CD4-positive, alpha-beta T cell treated with Interleukin-1 beta for 1 hour (primary cell): ENCODE data around the gene TLR6.

Source experiments
- DNase-seq, 2 donors: peaks; one replicate each; pipeline ENCODE4 v3.0.0-alpha.2; 2020 to 2022

TLR6 gene

GRCh38 chr4:38867478-38868058, 11.0 kb upstream of the TLR6 start, which contains the start of gene FAM114A1:
Gene FAM114A1 (plus strand): TSS chr4:38867806. CDS start chr4:38878079, 10,273 bp downstream.
- peak in 1 of 2 donors; percentile 48 for DNase-seq

DNA sequence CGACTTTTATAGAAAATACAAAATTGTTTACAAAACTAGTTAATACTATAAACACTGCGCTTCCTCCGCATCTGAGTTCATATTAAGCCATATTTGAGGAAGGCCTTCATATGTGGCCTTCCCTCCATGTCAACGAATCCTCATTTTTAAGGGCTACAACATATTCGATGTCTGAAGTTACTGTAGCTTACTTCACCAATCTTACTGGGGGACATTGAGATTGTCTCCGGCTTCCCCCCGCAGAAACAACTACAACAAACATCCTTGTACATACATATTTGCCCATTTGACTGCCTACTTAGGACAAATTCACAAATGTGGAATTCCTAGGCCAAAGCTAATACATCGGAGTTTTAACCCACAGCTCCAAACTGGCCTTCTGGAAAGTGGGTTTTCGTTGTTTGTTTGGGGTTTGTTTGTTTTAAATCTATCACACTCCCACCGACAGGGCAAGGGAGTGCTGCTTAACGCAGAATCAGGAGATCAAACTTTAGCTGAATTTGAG, 10.4 kb upstream of the TLR6 start:
- no peak for DNase-seq

GRCh38 chr4:38865445-38865844, 8.8 kb upstream of the TLR6 start:
- no peak for DNase-seq

- no peak for DNase-seq
Observed at GRCh38 chr4:38861791-38862190, 5.2 kb upstream of the TLR6 start.

DNA sequence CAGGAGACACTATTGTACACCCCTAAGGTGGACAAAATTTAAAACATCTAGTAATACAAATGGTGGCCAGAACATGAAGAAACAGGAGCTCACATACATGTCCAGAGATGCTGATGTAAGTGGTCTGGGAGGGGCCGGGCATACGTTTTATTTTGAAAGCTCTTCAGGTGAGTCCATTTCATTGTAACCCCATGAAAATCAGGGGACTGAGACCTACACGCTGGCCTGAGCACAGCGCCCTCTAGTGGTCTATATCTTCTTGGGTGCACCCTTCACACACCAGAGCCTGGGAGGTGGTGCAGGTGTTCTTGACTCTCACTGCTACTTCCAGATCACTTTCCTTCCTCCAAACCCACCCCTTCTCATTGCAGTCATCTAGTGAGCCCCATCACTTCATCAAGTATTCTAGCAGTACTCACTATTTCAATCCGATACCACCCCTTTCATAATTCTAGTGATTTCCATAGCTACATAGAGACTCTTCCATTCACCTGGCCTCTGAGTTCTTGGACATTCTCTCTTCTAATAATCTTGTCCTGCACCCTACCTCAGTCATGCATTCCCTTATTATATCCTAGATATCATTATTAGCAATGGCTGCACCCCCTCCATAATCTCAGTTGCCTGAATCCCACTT, 4.3 kb upstream of the TLR6 start:
- peak; percentile 63 to 71 for DNase-seq

DNA sequence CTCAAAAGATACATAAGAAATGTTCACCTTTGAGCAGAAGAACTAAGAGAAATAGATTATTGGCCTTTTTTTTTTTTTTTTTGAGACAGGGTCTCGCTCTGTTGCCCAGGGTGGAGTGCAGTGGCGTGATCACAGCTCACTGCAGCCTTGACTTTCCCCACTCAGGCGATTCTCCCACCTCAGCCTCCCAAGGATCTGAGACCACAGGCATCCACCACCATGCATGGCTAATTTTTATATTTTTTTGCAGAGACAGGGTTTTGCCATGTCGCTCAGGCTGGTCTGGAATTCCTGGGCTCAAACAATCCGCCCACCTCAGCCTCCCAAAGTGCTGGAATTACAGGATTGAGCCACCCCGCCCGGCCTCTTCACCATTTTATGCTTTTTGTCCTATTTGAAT, 2.9 kb upstream of the TLR6 start:
- no peak for DNase-seq

GRCh38 chr4:38858097-38858420, 1.4 kb upstream of the TLR6 start:
- no peak for DNase-seq

- peak; percentile 13 to 64 for DNase-seq
Observed at GRCh38 chr4:38857354-38858096, 908 bp upstream of the TLR6 start.

DNA sequence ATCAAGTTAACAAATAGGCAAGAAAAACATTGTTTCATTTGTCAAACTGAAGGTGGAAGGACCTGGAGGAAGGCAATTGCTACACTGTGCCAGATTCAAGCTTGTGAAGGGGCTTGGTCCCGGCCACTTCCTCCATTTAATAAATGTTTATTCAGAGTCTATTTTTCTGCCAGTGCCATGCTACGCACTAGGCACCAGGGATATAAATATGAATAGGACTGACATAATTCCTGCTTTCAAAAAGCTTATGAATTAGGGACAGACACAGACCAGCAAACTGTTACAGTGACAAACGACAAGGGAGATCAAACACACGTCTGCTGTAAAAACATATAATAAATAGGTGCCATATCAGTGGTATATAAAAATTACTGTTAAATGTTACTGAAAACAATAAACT, 571 bp downstream of the TLR6 start:
- DNase-seq = peak; percentile 22 to 29

DNA sequence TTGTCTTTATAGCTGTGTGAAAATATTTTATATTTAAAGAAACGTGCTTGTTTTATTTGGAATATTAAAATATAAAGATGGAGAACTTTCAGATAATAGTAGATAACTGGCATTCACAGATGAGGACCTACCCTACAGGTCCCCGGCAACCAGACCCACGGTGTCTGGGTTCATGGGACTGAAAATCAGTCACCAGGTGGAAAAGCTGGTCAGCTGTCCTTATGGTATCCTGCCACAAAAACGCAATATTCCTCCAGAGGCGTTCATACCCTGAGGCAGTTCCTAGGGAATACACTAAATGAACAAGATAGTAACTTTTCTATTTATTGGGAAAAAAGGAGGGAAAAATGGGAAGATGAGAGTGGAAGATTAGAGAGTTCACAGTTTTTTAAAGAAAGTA, 1.2 kb downstream of the TLR6 start:
- no peak for DNase-seq

DNA sequence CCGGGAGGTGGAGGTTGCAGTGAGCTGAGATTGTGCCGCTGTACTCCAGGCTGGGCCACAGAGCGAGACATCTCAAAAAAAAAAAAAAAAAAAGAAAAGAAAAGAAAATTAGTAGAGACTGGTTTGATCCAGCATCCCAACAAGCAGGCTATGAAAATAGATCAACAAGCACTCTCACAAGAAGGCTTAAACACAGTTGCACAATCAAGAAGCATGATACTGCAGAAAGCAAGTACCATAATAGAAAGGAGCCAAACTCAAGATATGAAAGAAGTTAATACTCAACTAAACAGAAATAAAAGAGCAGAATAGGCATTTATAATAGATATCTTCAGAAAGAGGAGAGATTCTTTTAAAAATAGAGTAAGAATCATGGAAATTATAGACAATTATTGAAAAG, 10.6 kb downstream of the TLR6 start:
- DNase-seq = no peak

DNA sequence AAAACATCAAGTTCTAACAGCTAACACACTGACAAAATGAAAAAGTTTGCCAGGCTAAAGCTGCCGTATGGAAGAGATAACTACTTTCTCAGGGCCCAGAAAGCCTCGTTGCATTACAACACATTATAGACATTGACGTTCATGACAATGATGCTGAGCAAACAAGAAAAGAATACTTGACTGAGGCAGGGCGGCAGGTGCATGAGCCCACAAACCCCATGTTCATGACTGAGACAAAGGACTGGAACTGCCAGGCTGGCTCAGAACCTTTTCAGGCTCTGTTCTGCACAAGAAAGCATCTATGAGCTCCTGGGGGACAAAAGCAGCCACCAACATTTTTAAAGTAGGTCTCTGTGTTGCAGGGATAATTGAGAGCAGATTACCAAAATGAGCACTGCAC, 13.6 kb downstream of the TLR6 start:
- no peak for DNase-seq

DNA sequence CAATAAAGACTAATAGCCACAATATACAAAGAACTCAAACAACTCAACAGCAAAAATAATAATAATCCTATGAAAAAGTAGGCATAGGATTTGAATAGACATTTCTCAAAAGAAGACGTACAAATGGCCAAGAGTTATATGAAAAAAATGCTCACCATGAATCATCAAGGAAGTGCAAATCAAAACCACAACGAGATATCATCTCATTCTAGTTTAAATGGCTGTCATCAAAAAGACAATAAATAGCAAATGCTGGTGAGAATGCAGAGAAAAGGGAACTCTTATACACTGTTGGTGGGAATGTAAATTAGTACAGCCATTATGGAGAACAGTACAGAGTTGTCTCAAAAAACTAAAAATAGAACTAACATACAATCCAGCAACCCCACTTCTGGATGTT, 18.8 kb downstream of the TLR6 start:
- peak in 1 of 2 donors; percentile 33 for DNase-seq

DNA sequence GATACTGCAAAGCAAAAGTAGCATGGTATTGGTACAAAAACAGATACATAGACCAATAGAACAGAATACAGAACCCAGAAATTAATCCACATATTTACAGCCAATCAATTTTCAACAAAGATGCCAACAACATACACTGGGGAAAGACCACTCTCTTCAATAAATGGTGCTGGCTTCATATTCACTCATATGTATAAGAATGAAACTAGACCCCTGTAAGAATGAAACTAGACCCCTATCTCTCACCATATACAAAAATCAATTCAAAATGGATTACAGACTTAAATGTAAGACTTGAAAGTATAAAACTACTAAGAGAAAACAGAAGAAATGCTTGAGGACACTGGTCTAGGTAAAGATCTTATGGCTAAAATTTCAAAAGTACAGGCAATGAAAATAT, 19.3 kb downstream of the TLR6 start:
- DNase-seq = no peak

- no peak for DNase-seq
Observed at GRCh38 chr4:38834570-38834969, 22.0 kb downstream of the TLR6 start.

DNA sequence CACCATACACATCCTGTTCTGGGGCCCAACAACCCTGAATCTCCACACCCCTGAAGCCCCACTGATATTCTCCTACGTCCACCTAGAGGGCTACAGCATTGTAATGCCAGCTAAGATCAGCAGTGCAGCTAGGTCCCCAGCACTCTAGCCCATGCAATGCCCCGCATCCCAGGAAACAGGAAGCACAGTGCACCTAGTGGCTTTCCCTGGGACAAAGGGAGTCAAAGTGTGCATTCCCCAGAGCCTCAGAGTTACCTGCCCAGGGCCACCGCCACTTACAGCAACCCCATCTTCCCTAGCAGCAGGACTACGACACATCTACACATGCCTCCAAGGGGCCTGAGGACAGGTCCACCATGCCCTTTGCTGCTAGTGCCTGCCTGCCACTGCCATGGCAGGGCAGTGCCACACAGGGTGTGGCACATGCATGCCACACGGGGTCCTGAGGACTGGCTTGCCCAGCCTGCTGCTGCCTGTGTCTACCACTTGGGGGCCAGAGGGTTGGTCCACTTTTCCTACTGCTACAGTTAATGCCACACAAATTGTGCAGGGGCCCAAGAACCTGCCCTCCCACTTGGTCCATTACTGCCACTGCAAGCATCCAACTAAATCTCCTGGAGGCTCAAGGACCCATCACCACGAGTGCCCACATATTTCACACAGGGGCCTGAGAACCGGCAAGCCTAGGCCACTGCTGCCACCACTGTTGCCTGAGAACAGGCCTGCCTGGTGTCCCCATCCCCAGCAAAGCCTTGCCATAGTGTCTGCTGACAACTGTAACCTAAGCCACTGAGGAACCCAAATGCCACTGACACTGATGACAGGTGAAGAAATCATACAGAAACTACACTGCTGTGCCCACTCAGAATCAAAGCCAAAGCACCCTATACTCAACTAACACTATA, 23.7 kb downstream of the TLR6 start:
- DNase-seq = no peak

- DNase-seq = no peak
Observed at GRCh38 chr4:38832206-38832605, 24.4 kb downstream of the TLR6 start.

- no peak for DNase-seq
Observed at GRCh38 chr4:38831653-38832052, 25.0 kb downstream of the TLR6 start.

GRCh38 chr4:38829237-38829636, 27.4 kb downstream of the TLR6 start:
- no peak for DNase-seq

DNA sequence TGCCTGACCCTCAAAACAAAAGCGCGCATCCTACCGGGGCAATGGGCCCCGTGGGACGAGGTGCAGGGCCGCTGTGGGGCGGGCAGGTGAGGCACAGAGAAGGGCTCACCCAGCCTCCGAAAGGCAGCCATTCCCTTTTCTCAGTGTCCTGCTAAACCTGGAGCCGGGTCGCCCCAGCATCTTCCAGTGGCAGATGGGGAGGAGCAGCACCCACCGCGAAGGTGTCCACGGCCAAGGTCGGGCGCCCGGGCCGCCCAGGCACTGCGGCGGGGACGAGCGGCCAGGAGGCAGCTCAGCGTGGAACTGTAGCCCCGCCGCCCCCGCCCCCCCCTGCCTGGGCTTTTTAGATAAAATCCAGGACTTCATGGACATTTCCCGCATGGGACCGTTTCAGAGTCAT, 32.9 kb downstream of the TLR6 start:
- no peak for DNase-seq

GRCh38 chr4:38822748-38823303, 33.8 kb downstream of the TLR6 start:
- DNase-seq = no peak

DNA sequence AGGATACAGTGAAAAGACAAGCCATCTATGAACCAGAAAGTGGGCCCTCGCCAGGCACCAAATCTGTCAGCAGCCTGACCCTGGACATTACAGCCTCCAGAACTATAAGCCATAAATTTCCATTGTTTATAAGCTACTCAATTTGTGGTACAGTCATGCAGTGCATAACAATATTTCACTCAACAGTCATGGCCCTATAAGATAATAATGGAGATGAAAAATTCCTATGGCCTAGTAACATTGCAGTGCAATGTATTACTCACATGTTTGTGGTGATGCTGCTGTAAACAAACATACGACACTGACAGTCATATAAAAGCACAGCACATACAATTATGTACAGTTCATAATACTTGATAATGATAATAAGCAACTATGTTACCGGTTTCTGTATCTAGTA, 34.9 kb downstream of the TLR6 start:
- no peak for DNase-seq
